Thyroid gland (tissue), 4 donors: ENCODE results near the gene IL1F10.

Experiments
- POLR2A ChIP-seq, 2 donors: fragments of 450-650 bp; IDR thresholded peaks; one replicate each; pipeline ENCODE4 v1.6.1; 2017; ENCODE audit warnings: antibody characterized with exemption in 2 of 2, mild to moderate bottlenecking in 2 of 2, moderate library complexity in 1 of 2
- TF ChIP-seq, protein P1 (sequence below), 6 experiments: fragments of 200-600 bp in 3 of 6; fragments of 450-650 bp in 3 of 6; sonication (generic) in 3 of 6; IDR thresholded peaks; one replicate each; pipeline ENCODE4 v1.5.1; 2016 to 2019; ENCODE audit warnings: antibody characterized with exemption in 6 of 6, mild to moderate bottlenecking in 2 of 6, inconsistent platforms in 1 of 6, moderate library complexity in 1 of 6

DNA sequence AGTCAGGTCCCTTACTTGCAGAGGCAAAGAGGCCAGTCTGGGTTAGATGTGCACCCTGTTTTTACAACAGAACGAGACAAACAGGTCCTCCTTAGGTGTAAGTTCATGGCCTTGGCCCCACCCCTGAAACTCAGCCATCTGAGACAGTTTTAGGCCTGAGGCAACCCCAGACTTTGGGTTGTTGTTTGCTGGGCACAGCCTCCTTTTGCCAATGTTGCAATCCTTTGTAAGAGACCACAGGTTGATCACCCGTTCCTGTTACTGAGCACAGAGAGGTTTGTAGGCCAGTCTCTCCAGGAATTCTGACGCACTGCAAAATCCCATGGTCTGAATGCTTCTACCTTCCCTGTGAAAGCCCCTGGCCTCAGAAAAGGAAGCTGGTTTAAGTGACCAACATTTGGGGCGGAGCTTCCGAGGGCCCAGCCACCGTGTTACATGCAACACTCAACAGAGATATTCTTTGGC is 44.1 kb downstream of the IL1F10 start:
- TF ChIP-seq, protein P1, sequence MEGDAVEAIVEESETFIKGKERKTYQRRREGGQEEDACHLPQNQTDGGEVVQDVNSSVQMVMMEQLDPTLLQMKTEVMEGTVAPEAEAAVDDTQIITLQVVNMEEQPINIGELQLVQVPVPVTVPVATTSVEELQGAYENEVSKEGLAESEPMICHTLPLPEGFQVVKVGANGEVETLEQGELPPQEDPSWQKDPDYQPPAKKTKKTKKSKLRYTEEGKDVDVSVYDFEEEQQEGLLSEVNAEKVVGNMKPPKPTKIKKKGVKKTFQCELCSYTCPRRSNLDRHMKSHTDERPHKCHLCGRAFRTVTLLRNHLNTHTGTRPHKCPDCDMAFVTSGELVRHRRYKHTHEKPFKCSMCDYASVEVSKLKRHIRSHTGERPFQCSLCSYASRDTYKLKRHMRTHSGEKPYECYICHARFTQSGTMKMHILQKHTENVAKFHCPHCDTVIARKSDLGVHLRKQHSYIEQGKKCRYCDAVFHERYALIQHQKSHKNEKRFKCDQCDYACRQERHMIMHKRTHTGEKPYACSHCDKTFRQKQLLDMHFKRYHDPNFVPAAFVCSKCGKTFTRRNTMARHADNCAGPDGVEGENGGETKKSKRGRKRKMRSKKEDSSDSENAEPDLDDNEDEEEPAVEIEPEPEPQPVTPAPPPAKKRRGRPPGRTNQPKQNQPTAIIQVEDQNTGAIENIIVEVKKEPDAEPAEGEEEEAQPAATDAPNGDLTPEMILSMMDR (IDR thresholded peaks at IDR 0.05), result no peak
- no peak for TF ChIP-seq POLR2A (IDR thresholded peaks at IDR 0.05)
